Ishikawa (cell line): Measurements from ENCODE around the gene ZNF281.

ENCODE experiments used
- CREB1 ChIP-seq: IDR thresholded peaks from 2 replicates; pipeline ENCODE4 v1.6.1; 2012; ENCODE audit warnings: low read depth
- EGR1 ChIP-seq: IDR thresholded peaks from 2 replicates; pipeline ENCODE4 v1.6.1; 2012
- EP300 ChIP-seq: IDR thresholded peaks from 2 replicates; pipeline ENCODE4 v1.6.1; 2012; ENCODE audit warnings: borderline replicate concordance
- FOXM1 ChIP-seq: IDR thresholded peaks from 2 replicates; pipeline ENCODE4 v1.6.1; 2012; ENCODE audit warnings: low read depth, borderline replicate concordance
- RAD21 ChIP-seq: IDR thresholded peaks from 2 replicates; pipeline ENCODE4 v1.6.1; 2012; ENCODE audit warnings: low read depth
- REST ChIP-seq: IDR thresholded peaks from 2 replicates; pipeline ENCODE4 v1.6.1; 2012; ENCODE audit warnings: low read depth, mild to moderate bottlenecking
- TAF1 ChIP-seq: IDR thresholded peaks from 2 replicates; pipeline ENCODE4 v1.6.1; 2012; ENCODE audit warnings: low read depth, mild to moderate bottlenecking
- TCF12 ChIP-seq: IDR thresholded peaks from 2 replicates; pipeline ENCODE4 v1.6.1; 2012; ENCODE audit warnings: low read depth
- YY1 ChIP-seq: IDR thresholded peaks from 2 replicates; pipeline ENCODE4 v1.6.1; 2012; ENCODE audit warnings: low read depth

- TF ChIP-seq TAF1 (no peak), RAD21 (no peak), CREB1 (no peak), FOXM1 (no peak), EGR1 (no peak), YY1 (no peak), REST (no peak), EP300 (no peak), TCF12 (no peak)
These were observed 48.0 kb upstream of the ZNF281 start for GRCh38 chr1:200457810-200458209.
